SW480 (cell line): ENCODE results near the gene TTC9.

Experiments
- DNase-seq: peaks from one replicate; pipeline ENCODE4 v3.0.0-alpha.2; 2016; ENCODE audit warnings: low spot score

The TTC9 gene

DNA sequence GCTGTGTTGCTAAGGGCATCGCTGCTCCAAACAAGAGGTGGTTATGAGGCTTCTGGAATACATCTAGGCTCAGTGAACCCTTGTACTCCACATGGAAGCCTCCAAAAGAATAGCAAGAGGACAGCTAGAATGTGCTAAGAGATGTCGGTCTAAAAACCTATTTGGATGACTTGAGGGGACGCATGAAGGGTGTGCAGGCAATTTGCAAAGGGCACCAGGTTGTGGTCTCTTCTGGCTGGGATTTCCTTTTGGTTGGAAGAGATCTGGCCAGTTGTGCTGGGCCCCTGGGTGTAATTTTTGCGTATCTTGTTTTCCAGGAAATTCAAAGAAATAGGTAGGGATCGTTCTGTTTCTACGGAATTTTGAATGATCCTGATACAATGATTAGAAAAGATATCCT is 4.2 kb downstream of the TTC9 start:
- no peak for DNase-seq

DNA sequence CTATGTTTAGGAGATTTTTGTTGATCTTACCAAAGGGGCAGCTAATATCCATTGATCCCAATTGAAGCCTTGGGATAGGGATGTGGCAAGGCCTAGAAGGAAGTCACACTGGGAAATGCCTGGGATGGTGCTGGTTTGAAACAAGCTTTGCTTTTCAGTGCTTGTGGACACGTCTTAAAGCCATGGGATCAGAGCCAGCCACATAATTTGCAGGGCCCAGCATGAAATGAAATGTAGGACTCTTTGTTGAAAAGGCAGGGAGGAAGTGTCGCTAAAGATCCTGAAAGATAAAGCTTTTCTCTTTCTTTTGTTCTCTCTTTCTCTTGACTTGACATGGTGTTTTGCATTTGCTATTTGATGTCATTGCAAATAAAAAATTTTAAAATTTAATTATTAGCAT is 5.0 kb downstream of the TTC9 start:
- no peak for DNase-seq

DNA sequence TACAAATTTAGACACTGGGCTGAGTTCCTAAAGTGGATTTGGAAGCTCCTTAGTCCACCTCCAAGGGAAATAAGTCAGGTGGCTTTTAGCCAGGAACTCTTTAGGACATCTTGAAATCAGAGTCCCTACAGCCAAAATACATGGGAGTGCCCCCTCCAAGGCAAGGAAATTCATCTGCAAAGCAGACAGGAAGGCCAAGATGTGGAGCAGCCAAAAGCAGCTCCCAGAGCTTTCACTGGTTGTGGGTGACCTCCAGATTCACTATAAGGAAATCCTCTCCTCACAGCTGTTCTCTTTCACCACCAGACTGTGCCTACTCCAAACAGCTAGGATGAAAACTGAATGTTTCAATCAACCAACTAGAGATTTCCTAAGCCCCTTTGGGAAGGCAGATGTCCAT is 6.6 kb downstream of the TTC9 start:
- DNase-seq = no peak

- no peak for DNase-seq
Measured at GRCh38 chr14:70649803-70650202, 8.1 kb downstream of the TTC9 start.

DNA sequence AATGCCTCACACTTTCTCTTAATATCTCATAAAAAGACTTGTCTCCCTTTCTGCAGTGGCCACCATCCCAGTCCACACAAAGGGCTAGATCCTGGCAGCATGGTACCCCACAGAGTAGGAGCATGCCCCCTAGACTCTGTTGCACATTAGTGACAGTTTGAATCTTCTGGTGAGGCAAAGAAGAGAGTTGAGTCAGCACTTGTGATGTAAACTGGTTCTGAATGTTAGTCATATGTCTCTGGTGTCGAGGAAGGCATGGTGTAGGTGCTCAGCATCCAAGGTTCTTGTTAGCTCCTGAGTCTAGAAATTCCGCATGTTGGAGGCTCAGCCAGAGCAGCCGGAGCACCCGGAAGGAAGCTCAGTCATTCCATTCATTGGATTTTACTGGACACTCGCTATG is 9.8 kb downstream of the TTC9 start:
- DNase-seq = no peak

DNA sequence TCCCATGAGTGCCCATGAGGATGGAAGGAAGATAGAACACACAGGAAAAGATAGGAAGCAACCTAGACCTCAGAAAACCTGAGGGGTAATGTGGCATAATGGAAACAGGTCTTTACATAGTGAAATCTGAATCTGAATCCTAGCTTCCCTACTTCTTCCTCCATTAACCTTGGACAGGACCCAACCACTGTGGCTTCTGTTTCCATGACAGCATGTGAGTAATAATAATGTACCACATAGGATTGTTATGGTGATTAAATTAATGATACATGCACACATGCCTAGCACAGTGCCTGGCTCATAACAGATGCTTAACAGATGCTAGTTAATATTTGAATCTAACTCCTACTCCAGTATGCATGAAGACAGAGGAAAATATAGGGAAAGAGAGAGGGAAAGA is 11.2 kb downstream of the TTC9 start:
- no peak for DNase-seq

- DNase-seq = no peak
Measured at GRCh38 chr14:70653662-70654061, 11.9 kb downstream of the TTC9 start.

DNA sequence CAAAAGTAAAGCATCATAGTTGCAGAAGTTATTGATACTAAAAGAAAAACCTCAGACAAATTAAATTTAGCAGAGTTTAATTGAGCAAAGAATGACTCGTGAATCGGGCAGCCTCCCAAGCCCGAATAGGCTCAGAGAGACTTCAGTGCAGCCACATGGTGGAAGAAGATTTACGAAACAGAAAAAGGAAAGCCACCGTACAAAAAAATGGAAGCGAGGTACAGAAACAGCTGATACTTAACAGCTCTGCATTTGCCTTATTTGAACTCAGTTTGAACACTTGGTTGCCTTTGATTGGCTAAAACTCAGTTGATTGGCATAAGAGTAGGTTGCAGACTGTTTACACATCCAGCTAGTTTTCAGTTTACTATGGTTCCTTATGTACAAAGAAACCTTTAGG is 12.9 kb downstream of the TTC9 start:
- no peak for DNase-seq

GRCh38 chr14:70655110-70655826 is 13.6 kb downstream of the TTC9 start:
- DNase-seq = no peak

DNA sequence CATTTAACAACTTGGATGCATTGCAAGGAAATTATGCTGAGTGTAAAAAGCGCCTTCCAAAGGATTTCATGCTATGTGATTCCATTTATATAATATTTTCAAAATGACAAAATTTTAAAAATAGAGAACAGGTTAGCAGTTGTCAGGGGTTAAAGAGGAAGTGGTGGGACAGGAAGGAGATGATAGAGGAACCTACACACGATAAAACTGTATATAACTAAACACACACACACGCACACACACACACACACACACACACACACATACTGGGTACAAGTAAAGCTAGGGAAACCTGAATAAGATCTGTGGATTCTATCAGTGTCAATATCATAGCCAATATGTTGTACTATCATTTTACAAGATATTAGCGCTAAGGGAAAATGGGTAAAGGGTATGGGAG is 17.2 kb downstream of the TTC9 start:
- no peak for DNase-seq

- peak; percentile 30 for DNase-seq
Measured at GRCh38 chr14:70660967-70661893, 19.5 kb downstream of the TTC9 start.

- DNase-seq = no peak
Measured at GRCh38 chr14:70662080-70662479, 20.4 kb downstream of the TTC9 start.

DNA sequence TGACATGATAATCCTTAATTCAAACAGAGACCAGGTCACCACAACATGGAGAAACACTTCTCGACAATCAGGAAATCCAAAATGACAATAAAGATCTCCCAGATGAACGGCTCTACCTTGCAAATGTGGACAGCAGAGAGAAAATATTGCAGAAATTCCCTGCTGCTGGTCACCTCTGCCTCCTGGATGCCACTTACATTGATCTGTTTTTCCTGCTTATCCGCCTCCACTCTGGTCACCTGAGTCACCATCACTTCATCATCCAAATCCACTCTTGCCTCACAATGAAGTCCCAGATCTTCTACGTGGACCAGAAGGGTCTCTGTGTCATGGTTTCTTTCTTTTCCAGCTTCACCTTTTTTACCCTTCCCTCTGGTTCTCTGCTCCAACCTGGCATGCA is 21.1 kb downstream of the TTC9 start:
- no peak for DNase-seq

- no peak for DNase-seq
Measured at GRCh38 chr14:70663707-70664179, 22.0 kb downstream of the TTC9 start.

GRCh38 chr14:70664698-70665447 is 23.2 kb downstream of the TTC9 start:
- DNase-seq = no peak

- DNase-seq = peak; percentile 75
Measured at GRCh38 chr14:70665448-70666360, 24.0 kb downstream of the TTC9 start.

DNA sequence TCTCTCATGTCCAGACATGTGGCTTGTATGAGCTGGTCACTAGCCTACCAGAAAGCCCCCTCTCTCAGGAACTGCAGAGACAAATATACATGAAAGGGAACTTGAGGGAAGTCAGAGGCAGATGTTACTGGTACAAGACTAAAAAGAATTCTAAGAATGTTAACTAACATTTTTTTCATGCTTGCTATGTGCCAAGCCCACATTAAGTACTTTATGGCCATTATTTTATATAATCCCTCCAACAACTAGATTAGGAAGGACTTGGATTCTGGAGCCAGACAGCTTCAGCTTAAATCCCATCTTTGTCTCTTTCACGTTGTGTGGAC is 24.6 kb downstream of the TTC9 start:
- peak; percentile 60 for DNase-seq

DNA sequence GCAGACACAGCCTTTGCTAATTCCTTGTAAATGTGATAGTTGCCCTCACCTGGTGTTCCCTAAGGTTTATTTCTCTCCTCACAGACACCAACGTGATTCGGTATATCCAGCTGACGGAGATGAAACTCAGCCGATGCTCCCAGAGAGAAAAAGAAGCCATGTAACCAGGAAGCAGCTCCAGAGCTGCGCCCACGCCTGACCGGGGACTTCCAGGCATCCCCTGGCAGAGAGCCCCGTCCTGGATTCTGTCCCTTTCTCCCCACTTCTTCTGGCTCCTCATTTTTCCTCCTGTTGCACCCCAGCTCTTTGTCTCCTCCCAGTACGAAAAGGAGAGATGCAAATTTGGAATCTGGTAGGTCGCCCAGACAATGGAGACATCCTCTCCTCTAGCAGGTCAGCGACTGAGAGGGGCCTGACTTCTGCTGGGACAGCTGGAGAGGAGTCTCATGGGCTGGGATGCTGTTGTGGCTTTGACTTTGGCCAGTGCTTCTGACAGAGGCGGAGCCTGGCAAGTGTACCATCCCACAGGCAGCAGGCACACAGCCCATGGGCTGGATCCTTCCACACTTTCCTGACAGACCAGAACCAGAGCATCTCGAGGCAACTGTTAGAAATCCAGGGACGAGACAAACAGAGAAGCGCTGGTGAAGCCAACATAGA is 29.4 kb downstream of the TTC9 start:
- no peak for DNase-seq

- DNase-seq = no peak
Measured at GRCh38 chr14:70671652-70672644, 30.2 kb downstream of the TTC9 start.

DNA sequence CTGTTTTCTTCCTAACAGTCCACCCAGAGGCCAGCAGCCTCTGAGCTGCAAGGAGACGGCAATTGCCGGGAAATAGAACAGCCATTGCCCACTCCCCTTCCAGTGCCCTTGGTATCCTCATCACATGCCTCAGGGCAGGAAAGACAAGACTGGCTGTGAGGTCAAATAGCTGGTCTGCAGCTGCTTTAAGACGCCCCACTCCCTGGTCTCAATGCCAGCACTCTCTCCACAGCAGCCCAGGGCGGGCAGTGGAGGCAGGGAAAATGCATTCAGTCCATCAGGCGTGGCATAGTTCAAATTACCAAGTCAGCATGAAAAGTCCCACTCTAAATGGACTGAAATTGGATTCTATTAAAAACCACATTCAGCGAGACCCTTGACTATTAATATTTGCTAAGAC is 35.6 kb downstream of the TTC9 start:
- DNase-seq = no peak
